ENCODE data around the gene JUND. TPM values are rescaled to one million over a fixed set of nuclear protein-coding genes. Genes with fewer than 3 reads are reported as not detected.

Gene JUND
- total RNA-seq, 1 experiment from 2014 or later: 128 TPM

GRCh38 chr19:18233224-18233825 lies 48.1 kb downstream of the JUND start:
- H3K27me3 ChIP-seq (replicated peaks; ENCODE audit: insufficient read depth, low read depth, low read length, poor library complexity): no peaks in the 10 kb centered on the region
- POLR2A ChIA-PET (ENCODE audit: low non-redundant PET): no interaction called here
- peaks cover 15% of the 10 kb centered on the region for H3K4me1 ChIP-seq (ENCODE audit: insufficient read depth, low read length, poor library complexity, severe bottlenecking)
- H3K9me3 ChIP-seq (ENCODE audit: low read depth, low read length, poor library complexity, severe bottlenecking): no peaks in the 10 kb centered on the region
- peak; percentile 72 for DNase-seq (ENCODE audit: low spot score)
- CTCF ChIA-PET: interaction anchor here (0.5 to 0.6 kb wide), 3 partner anchors 25 to 358 kb away, joined by 3 to 10 read pairs (median 4); no protein-coding TSS in a partner anchor
- intact Hi-C loops (cut with micrococcal nuclease; ENCODE audit: unreplicated experiment): no loop called here
- H3K36me3 ChIP-seq (ENCODE audit: insufficient read depth, low read length, poor library complexity, severe bottlenecking): no peaks in the 10 kb centered on the region
- TF ChIP-seq CTCF (conservative IDR thresholded peaks at IDR 0.05; ENCODE audit: low read depth, low read length) (no peak), EZH2 (IDR thresholded peaks at IDR 0.05; ENCODE audit: borderline replicate concordance, low read depth, low read length, poor library complexity, severe bottlenecking) (no peak)
- H3K4me3 ChIP-seq (ENCODE audit: low read depth, low read length, poor library complexity, severe bottlenecking): no peak overlapping the region
- H3K27ac ChIP-seq (ENCODE audit: low read depth, low read length, poor library complexity, severe bottlenecking): no peak overlapping the region
- BruUV-seq (replicated peaks): no TSS peak

- no peaks in the 10 kb centered on the region for H3K36me3 ChIP-seq (ENCODE audit: insufficient read depth, low read length, poor library complexity, severe bottlenecking)
- DNase-seq (ENCODE audit: low spot score): no peak
- peaks cover 15% of the 10 kb centered on the region for H3K4me1 ChIP-seq (ENCODE audit: insufficient read depth, low read length, poor library complexity, severe bottlenecking)
- BruUV-seq (replicated peaks): no TSS peak
- POLR2A ChIA-PET (ENCODE audit: low non-redundant PET): interaction anchor here (0.7 kb wide), 1 partner anchor 263 kb away, joined by 4 read pairs; no protein-coding TSS in a partner anchor
- no peaks in the 10 kb centered on the region for H3K27me3 ChIP-seq (replicated peaks; ENCODE audit: insufficient read depth, low read depth, low read length, poor library complexity)
- H3K9me3 ChIP-seq (ENCODE audit: low read depth, low read length, poor library complexity, severe bottlenecking): no peaks in the 10 kb centered on the region
- no peak for TF ChIP-seq EZH2 (IDR thresholded peaks at IDR 0.05; ENCODE audit: borderline replicate concordance, low read depth, low read length, poor library complexity, severe bottlenecking)
- TF ChIP-seq CTCF (conservative IDR thresholded peaks at IDR 0.05; ENCODE audit: low read depth, low read length): no peak
- CTCF ChIA-PET: interaction anchor here (0.6 kb wide), 1 partner anchor 40 kb away, joined by 4 read pairs; no protein-coding TSS in a partner anchor
- H3K4me3 ChIP-seq (ENCODE audit: low read depth, low read length, poor library complexity, severe bottlenecking): no peak overlapping the region
- intact Hi-C loops (cut with micrococcal nuclease; ENCODE audit: unreplicated experiment): no loop called here
- H3K27ac ChIP-seq (ENCODE audit: low read depth, low read length, poor library complexity, severe bottlenecking): no peak overlapping the region
Measured at GRCh38 chr19:18232540-18233223, 48.7 kb downstream of the JUND start.

GRCh38 chr19:18231775-18232174 lies 49.6 kb downstream of the JUND start:
- peak overlapping the region; percentile 40 for H3K27ac ChIP-seq (ENCODE audit: low read depth, low read length, poor library complexity, severe bottlenecking)
- DNase-seq (ENCODE audit: low spot score): peak; percentile 77
- TF ChIP-seq CTCF (conservative IDR thresholded peaks at IDR 0.05; ENCODE audit: low read depth, low read length): no peak
- TF ChIP-seq EZH2 (IDR thresholded peaks at IDR 0.05; ENCODE audit: borderline replicate concordance, low read depth, low read length, poor library complexity, severe bottlenecking): no peak
- no peak overlapping the region for H3K4me3 ChIP-seq (ENCODE audit: low read depth, low read length, poor library complexity, severe bottlenecking)
- BruUV-seq (replicated peaks): no TSS peak
- H3K36me3 ChIP-seq (ENCODE audit: insufficient read depth, low read length, poor library complexity, severe bottlenecking): no peaks in the 10 kb centered on the region
- intact Hi-C loops (cut with micrococcal nuclease; ENCODE audit: unreplicated experiment): no loop called here
- CTCF ChIA-PET: interaction anchor here (0.6 kb wide), 3 partner anchors 9 to 42 kb away, joined by 4 to 10 read pairs (median 4); no protein-coding TSS in a partner anchor
- no peaks in the 10 kb centered on the region for H3K9me3 ChIP-seq (ENCODE audit: low read depth, low read length, poor library complexity, severe bottlenecking)
- POLR2A ChIA-PET (ENCODE audit: low non-redundant PET): interaction anchor here (0.5 kb wide), 1 partner anchor 383 kb away, joined by 3 read pairs; no protein-coding TSS in a partner anchor
- H3K27me3 ChIP-seq (replicated peaks; ENCODE audit: insufficient read depth, low read depth, low read length, poor library complexity): peaks cover 3% of the 10 kb centered on the region
- peaks cover 15% of the 10 kb centered on the region for H3K4me1 ChIP-seq (ENCODE audit: insufficient read depth, low read length, poor library complexity, severe bottlenecking)

Data from A673 (cell line).